Type B pancreatic cell (in vitro differentiated cells): ENCODE results near the gene DDIT4. TPM values are rescaled to one million over a fixed set of nuclear protein-coding genes. Genes with fewer than 3 reads are reported as not detected.
"Not testable (repeated sequence)": the region's sequence is repeated elsewhere in the genome, so short reads cannot be mapped to it uniquely, and the experiment has no call there.

Source experiments
- DNase-seq: peaks from one replicate; pipeline ENCODE4 v3.0.0; 2021; ENCODE audit warnings: mixed read lengths; ENCODE audit not compliant: unreplicated experiment; ENCODE audit errors: extremely low spot score
- H3K27ac Mint-ChIP-seq: 2 replicates; pipeline ENCODE4 v1.8.0; 2021; ENCODE audit warnings: mild to moderate bottlenecking, mixed read lengths
- H3K27me3 Mint-ChIP-seq: 2 replicates; pipeline ENCODE4 v1.8.0; 2021; ENCODE audit warnings: mixed read lengths
- H3K36me3 Mint-ChIP-seq: 2 replicates; pipeline ENCODE4 v1.8.0; 2021; ENCODE audit warnings: mixed read lengths
- H3K4me1 Mint-ChIP-seq: one replicate; pipeline ENCODE4 v1.8.0; 2021; ENCODE audit warnings: mixed read lengths; ENCODE audit not compliant: unreplicated experiment
- H3K4me3 Mint-ChIP-seq: 2 replicates; pipeline ENCODE4 v1.8.0; 2021; ENCODE audit warnings: mild to moderate bottlenecking, mixed read lengths
- H3K9me3 Mint-ChIP-seq: 2 replicates; pipeline ENCODE4 v1.8.0; 2021; ENCODE audit warnings: mixed read lengths
- CTCF ChIP-seq: fragments of 200-600 bp; sonication (generic); conservative IDR thresholded peaks from 2 replicates; pipeline ENCODE4 v1.5.0; 2021; ENCODE audit warnings: antibody characterized with exemption, mild to moderate bottlenecking
- total RNA-seq: library from RNA; stranded (reverse); gene quantifications from 2 replicates; pipeline ENCODE4 v1.2.1, GENCODE V29; 2021; ENCODE audit warnings: low replicate concordance

DDIT4 gene
- total RNA-seq, 1 donor from 2014 or later: 95.9 TPM

DNA sequence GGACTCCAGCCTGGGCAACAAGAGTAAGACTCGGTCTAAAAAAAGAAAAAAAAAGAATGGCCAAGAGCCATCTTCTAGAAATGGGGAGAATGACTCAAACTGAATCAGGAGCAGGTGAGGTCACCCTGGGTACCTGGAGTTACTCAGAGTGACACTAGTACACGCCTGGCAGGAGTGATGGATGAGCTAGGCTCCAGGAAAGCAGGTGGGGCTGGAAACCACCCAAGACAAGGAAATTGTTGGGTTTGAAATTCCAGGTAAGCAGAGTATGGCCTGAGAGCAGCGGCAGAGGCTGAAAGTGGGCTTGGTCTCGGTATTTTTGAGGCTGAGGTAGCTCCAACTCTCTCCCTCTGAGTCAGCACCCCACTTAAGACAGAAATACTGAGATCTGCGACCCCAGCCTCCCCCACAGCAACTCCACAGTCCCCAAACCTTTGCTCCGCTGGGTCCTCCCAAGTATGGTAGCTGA is 18.5 kb downstream of the DDIT4 start:
- H3K4me3 Mint-ChIP-seq: peak overlapping the region; percentile 49
- no peaks in the 10 kb centered on the region for H3K27me3 Mint-ChIP-seq
- no peak for TF ChIP-seq CTCF
- H3K4me1 Mint-ChIP-seq: peaks cover 19% of the 10 kb centered on the region
- no peak for DNase-seq
- no peaks in the 10 kb centered on the region for H3K36me3 Mint-ChIP-seq
- no peaks in the 10 kb centered on the region for H3K9me3 Mint-ChIP-seq
- peak overlapping the region; percentile 96 for H3K27ac Mint-ChIP-seq

DNA sequence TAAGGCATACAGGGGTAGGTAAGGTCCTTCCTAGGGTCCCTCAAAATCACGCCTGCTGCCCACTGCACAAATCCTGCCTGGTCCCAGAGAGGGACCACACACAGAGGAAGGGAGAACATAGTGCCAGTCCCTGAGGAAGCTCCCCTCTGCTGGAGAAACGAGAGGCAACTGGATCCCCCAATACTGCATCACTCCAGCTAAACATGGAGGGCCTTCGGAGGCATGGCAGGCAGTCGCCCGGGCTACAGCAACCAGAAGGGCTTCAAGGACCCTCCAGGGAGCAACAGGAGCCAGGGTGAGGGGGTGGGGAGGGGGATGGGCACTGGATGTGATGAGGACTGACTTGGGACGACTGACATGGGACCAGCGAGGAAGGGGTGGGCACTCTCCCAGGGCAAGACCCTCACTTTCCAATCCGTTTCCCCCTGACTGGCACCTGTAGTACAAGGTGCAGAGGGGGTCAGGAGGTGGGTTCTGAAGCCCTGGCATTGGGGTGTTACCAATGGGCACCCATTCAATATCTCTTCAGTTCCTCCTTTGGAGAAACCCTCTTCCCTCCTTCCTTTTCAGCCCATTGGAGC is 21.7 kb downstream of the DDIT4 start:
- H3K4me3 Mint-ChIP-seq: peak overlapping the region; percentile 75
- no peak for TF ChIP-seq CTCF
- H3K36me3 Mint-ChIP-seq: no peaks in the 10 kb centered on the region
- peaks cover 29% of the 10 kb centered on the region for H3K4me1 Mint-ChIP-seq
- no peak for DNase-seq
- H3K27me3 Mint-ChIP-seq: no peaks in the 10 kb centered on the region
- H3K27ac Mint-ChIP-seq: peak overlapping the region; percentile 96
- no peaks in the 10 kb centered on the region for H3K9me3 Mint-ChIP-seq

DNA sequence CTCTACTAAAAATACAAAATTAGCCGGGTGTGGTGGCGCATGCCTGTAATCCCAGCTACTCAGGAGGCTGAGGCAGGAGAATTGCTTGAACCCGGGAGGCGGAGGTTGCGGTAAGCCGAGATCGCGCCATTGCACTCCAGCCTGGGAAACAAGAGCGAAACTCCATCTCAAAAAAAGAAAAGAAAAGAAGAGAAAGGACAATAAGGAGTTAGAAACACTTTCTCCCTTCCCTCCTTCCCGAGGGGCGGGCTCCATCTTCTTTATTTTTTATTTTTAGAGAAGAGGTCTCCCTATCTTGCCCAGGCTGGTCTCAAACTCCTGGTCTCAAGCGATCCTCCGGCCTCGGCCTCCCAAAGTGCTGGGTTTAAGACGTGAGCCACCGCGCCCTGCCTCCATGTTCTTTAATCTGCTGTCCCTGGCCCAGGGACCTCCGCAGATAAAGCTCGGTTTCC is 23.1 kb downstream of the DDIT4 start:
- H3K4me3 Mint-ChIP-seq: peak overlapping the region; percentile 85
- peak overlapping the region; percentile 91 for H3K27ac Mint-ChIP-seq
- DNase-seq, H3K36me3 Mint-ChIP-seq, H3K27me3 Mint-ChIP-seq, H3K9me3 Mint-ChIP-seq: not testable (repeated sequence)
- H3K4me1 Mint-ChIP-seq: peaks cover 29% of the 10 kb centered on the region

DNA sequence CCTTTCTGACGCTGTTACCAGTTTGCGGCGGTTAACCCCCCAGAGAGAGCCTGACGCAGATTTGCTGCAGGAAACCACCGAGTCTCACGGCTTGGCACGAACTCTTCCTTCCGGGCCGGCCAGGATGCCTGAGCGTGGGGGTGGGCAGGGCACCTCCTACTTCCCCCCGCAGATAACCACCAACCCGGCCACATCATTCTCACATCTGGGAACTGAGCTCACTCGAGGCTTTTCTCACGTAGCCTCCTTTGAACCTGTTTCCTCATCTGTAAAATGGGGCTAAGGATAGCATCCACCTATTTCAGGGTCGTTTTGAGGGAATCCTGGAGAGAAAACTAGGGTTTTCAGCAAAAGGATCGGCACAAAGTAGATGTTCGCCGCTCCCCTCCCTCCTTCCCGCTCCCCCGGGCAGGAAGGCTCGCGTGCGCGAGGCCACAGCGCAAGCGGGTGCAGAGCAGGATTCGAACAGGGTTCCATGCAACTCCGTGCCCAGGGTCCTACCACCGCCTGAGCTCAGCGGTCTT is 23.6 kb downstream of the DDIT4 start:
- H3K4me1 Mint-ChIP-seq: peaks cover 29% of the 10 kb centered on the region
- no peaks in the 10 kb centered on the region for H3K36me3 Mint-ChIP-seq
- peak overlapping the region; percentile 85 for H3K4me3 Mint-ChIP-seq
- no peaks in the 10 kb centered on the region for H3K27me3 Mint-ChIP-seq
- H3K27ac Mint-ChIP-seq: peak overlapping the region; percentile 91
- no peak for TF ChIP-seq CTCF
- DNase-seq: no peak
- no peaks in the 10 kb centered on the region for H3K9me3 Mint-ChIP-seq

DNA sequence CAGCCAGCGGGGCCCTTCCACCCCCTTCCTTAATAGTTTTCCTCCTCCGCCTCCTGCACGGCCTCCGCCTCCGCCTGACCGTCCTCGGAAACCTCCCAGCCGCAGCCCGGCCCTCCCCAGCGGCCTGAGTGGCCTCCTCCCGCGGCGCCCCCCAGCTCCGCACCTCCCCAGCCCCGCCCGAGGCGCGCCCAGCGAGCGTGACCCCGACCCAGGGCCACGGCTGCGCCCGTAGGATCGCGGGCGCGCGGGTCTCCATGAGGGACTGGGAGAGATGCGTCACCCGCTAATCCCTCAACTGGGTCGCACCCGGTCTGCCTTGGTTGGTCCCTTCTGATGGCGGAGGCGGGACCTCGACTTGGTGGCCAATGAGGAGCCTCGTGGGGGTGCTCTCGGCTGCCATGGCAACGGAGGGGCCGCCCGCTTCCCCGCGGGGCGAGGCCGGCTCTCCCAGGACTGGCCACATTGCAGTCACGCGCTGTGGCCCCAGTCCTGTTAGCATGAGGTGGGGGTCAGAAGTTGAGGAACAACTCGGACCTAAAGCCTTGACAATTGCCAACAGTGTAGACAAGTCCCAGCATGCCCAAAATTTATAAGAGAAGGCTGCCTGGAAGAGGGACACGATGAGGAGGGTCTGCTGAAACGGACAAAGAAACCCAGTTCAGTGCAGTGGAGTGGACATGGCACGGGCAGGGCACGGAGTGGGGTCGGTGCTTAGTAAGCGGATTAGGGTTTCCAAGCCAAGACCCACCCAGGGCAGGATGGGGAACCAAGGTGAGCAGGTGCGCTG is 24.3 kb downstream of the DDIT4 start:
- Mint-ChIP-seq H3K9me3 (no peaks in the 10 kb centered on the region), H3K27ac (peak overlapping the region; percentile 91), H3K36me3 (no peaks in the 10 kb centered on the region), H3K27me3 (no peaks in the 10 kb centered on the region), H3K4me1 (peaks cover 23% of the 10 kb centered on the region), H3K4me3 (peak overlapping the region; percentile 85)
- peak; percentile 96 for DNase-seq
- TF ChIP-seq CTCF: no peak
